ENCODE results near the gene LRIT2. TPM values are rescaled to one million over a fixed set of nuclear protein-coding genes. Genes with fewer than 3 reads are reported as not detected.
"Not testable (repeated sequence)": the region's sequence is repeated elsewhere in the genome, so short reads cannot be mapped to it uniquely, and the experiment has no call there.

Gene LRIT2
- total RNA-seq, 1 donor from 2014 or later = not detected

GRCh38 chr10:84188815-84189214 is 36.5 kb downstream of the LRIT2 start:
- intact Hi-C loops (cut with micrococcal nuclease) = no loop called here

DNA sequence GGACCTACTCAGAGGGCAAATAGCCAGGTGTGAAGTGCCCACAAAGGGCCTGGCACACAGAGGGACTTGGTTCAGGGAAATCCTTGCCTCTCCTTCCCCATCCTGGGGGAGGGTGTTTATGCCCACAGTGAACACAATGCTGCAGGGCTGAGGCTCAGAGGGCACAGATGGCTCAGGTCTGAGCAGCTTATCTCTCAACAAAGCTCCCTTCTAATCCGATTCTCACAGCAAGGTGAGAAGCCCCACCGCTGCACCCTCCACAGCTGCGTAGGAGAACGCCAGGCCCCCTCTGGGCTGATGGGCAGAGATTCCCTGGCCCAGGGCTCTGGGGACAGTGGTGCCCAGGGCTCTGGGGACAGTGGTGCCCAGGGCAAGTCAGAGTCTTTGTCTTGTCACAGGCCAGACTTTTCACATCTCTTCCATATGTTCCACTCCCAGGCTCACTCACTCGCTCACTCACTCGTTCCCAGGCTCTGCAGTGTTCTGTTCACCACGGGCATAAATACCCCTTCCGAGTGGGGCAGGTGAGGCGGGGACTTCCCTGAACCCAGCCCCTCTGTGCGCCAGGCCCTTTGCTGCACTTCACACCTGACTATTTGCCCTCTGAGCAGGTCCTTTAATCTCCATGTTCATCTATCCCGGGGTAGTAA is 39.7 kb downstream of the LRIT2 start:
- intact Hi-C loops (cut with micrococcal nuclease) = no loop called here

DNA sequence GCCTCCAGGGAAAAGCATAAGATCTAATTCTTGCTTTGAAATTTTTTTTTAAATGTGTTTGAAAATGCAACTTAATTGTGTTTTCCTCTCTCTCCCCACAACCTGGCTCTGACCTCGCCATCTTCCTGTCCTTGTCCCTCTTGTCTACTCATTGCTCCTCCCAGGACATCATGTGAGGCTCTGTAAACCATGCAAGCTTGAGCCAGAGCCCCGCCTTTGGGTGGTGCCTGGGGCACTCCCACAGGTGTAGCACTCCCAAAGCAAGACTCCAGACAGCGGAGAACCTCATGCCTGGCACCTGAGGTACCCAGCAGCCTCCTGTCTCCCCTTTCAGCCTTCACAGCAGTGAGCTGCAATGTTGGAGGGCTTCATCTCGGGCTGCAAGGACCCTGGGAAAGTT is 40.8 kb downstream of the LRIT2 start:
- intact Hi-C loops (cut with micrococcal nuclease) = no loop called here

DNA sequence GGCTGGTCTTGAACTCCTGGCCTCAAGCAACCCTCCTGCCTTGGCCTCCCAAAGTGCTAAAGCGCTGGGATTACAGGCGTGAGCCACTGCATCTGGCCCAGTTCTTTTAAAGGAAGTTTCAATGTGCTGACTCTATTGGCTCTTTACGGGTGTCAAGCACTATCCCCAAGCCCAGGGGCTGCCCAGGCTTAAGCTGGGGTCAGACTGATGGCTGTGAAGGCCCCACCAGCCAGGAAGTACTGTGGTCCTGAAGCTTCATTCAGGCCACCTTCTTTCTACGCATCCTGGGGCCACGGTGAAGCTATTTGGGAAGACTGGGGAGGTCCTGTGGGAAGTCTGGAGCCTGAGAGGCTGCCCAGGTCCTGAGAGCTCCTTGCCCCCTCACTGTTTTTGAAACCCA is 43.7 kb downstream of the LRIT2 start:
- intact Hi-C loops (cut with micrococcal nuclease) = no loop called here

DNA sequence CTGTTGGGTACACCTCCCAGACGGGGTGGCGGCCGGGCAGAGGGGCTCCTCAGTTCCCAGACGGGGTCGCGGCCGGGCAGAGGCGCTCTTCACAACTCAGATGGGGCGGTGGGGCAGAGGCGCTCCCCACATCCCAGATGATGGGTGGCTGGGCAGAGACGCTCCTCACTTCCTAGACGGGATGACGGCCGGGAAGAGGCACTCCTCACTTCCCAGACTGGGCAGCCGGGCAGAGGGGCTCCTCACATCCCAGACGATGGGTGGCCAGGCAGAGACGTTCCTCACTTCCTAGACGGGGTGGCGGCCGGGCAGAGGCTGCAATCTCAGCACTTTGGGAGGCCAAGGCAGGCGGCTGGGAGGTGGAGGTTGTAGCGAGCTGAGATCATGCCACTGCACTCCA is 45.0 kb downstream of the LRIT2 start:
- intact Hi-C loops (cut with micrococcal nuclease) = not testable (repeated sequence)

DNA sequence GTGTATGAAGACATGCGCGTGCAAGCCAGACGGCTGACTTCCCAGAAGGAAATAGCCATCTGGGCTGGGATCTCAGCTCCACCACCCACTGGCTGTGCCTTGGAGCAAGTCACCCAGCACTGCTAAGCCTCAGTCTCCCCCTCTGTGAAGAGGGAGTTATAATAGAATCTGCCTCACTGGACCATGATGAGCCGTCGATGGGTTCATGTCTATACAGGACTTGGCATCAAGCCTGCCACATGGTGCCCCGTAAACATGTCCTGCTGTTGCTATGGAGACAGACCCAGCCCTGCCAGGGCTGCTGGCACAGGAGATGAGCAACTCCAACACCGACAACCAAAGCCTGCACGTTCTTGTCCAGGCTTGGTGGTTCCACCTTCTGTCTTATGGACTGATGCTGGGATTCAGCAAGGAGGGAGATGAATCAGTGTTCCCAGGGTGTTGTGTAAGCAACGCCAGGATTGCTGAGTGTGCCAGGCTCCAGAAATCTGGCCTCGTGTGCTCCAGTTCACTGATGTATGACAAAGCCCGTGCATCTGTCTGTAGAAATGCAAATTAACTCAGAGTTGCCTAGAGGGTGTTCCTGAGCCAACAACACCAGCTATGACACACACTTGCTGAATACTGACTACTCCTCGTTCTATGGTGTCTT is 46.2 kb downstream of the LRIT2 start:
- intact Hi-C loops (cut with micrococcal nuclease) = no loop called here

DNA sequence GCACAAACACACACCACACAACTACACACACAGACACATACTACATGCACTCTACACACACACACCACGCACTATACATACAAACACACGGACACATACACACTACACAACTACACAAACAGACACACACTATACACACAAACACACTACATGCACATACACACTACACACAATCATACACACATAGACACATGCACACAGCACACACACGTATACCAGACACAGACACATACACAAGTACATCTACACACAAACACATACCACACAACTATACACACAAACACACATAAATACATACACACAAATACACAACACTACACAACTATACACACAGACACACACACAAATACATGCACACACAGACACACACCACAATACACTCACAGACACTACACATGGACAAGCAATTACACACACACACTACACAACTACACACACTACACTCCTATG is 47.2 kb downstream of the LRIT2 start:
- intact Hi-C loops (cut with micrococcal nuclease) = no loop called here

- intact Hi-C loops (cut with micrococcal nuclease) = loop anchor here (2.0 kb wide), 1 partner anchor 39 kb away; the partner anchor contains the start of gene GHITM
These were observed 47.7 kb downstream of the LRIT2 start for GRCh38 chr10:84177541-84178141.

DNA sequence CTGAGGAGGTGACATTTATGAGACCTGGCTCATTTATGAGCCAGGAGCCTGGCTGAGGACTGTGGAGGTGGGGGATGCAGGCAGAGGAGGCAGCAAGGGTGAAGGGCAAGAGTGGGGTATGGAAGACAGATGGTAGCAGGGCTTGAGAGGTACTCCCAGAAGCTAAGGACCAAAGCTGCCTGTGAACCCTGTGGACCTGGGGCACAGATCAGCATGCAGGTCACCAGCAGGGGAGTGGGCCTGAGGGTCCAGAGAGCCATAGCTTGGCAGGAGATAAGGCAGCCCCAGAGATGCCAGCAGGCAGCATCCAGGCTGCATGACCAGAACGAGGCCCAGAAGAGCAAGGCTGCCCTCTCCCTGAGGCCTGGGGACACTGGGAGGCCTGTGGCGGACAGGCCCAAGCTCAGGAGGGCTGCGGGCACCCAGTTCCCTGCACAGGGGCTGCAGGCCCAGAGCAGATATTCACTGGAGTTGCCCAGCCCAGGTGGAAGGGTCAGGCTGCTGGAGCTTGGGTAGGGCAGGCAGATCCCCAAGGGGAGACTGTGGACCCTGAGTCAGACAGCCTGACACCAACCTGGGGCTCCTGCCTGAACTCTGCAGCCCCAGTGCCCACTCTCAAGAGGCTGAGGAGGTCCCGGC is 48.4 kb downstream of the LRIT2 start:
- intact Hi-C loops (cut with micrococcal nuclease) = loop anchor here (2.0 kb wide), 1 partner anchor 38 kb away; the partner anchor contains the start of gene GHITM

DNA sequence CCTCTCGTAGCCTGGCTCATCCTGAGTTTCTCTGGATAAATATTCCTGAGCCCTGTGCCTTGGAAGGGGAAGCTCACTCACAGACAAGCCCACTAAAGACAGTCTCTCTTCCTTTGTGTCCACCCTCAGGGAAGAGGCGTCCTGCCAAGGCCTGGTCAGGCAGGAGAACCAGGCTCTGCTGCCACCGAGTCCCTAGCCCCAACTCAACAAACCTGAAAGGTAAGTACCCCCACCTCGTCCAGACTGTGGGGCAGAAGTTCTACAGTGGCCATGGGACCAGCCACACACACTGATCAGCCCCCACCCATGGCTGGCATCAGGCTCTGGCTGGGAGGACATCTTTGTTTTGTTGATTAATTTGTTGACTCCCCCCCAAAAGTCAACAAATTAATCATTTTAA is 49.0 kb downstream of the LRIT2 start:
- intact Hi-C loops (cut with micrococcal nuclease) = loop anchor here (2.0 kb wide), 1 partner anchor 38 kb away; the partner anchor contains the start of gene GHITM

DNA sequence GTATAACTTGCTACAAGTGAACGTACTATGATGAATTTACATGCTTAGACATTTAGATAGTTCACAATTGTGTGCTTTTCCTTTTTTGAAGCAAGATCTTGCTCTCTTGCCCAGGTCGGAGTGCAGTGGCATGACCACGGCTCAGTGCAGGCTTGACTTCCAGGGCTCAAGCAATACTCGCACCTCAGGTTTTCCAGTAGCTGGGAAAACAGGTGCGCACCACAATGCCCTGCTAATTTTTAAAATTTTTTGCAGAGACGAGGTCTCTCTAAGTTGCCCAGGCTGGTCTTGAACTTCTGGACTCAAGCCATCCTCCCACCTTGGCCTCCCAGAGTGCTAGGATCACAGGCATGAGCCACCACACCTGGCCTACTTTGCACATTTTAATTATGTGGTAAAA is 49.9 kb downstream of the LRIT2 start:
- intact Hi-C loops (cut with micrococcal nuclease) = no loop called here

DNA sequence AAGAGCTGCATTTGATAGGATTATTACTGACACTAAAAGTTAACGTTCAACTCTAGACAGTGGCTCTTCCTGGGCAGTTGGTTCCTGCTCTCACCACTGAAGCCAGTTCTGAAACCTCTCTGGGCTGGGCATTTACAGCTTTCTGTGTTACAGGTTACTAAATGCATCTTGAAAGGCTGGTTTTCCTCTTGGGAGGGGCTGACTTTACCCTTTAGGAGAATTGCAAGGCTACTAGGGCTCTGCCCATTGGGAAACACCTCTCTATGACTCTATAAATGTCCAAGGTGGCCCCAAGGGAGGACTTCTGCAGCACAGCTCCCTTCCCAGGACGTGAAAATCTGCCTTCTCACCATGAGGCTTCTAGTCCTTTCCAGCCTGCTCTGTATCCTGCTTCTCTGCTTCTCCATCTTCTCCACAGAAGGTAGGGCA is 51.8 kb downstream of the LRIT2 start, which contains the start of gene GPR15LG:
Gene GPR15LG (plus strand): TSS at position 301 of the 429 bp plus-strand sequence. CDS start 51 bp downstream, at position 352.
- intact Hi-C loops (cut with micrococcal nuclease) = no loop called here

- intact Hi-C loops (cut with micrococcal nuclease) = no loop called here
These were observed 52.6 kb downstream of the LRIT2 start for GRCh38 chr10:84172467-84173356.

DNA sequence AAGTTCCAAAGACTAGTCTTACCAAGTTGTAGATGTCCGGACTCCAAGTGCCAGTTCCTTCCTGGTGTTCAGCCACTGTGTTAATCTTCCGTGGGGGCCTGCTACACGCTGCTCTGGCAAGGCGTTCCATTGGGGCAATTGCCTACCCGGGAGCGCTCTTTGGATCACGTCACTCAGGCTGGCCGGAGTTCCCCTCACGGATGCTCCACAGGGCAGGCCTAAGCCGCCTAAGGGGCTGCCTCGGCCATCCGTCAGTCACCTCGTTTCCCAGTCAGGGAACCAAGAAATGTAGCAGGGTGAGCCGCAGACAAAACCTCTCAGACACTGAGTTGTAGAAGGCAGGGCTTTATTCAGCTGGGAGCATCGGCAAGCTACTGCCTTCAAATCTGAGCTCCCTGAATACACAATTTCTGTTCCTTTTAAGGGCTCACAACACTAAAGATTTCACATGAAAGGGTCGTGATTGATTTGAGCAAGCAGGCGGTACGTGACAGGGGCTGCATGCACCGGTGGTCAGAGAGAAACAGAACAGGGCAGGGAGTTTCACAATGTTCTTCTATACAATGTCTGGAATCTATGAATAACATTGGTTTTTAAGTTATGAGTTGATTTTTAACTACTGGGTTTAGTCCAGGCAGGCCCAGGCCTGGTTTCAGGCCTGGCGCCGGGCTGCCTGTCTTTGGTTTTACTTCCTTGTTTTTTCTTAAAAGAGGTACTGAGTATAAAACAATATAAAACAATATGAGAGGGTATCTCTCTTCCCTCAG is 53.5 kb downstream of the LRIT2 start:
- intact Hi-C loops (cut with micrococcal nuclease) = not testable (repeated sequence)

GRCh38 chr10:84171237-84171636 is 54.1 kb downstream of the LRIT2 start:
- intact Hi-C loops (cut with micrococcal nuclease) = not testable (repeated sequence)

Other genes starting within 250 kb of the LRIT2 start
- 119 TPM in 2 replicates for gene GHITM, start 86.0 kb downstream of the LRIT2 start, total RNA-seq
- not detected in 2 replicates for gene GPR15LG, start 51.7 kb downstream of the LRIT2 start, total RNA-seq
- 0.07 and 0.20 TPM in 2 replicates for gene CDHR1, start 31.0 kb downstream of the LRIT2 start, total RNA-seq
- gene LRIT1, start 16.0 kb upstream of the LRIT2 start, total RNA-seq = not detected in 2 replicates
- gene RGR, start 19.5 kb upstream of the LRIT2 start, total RNA-seq = not detected in 2 replicates
- 85.9 and 91.6 TPM in 2 replicates for gene CCSER2, start 103.0 kb upstream of the LRIT2 start, total RNA-seq